Left lung (tissue), 10 donors: ENCODE results near the gene SETD7. TPM values are rescaled to one million over a fixed set of nuclear protein-coding genes. Genes with fewer than 3 reads are reported as not detected.

ENCODE experiments used
- ATAC-seq: fragments of 200-7000 bp; cut with Tn5 transposase; one replicate; pipeline ENCODE4 v1.9.1; 2020; ENCODE audit warnings: moderate library complexity
- DNase-seq, 4 donors: peaks; one replicate each; pipeline ENCODE4 v3.0.0-alpha.2; 2013 to 2020
- H3K27ac ChIP-seq, 2 donors: fragments of 200-600 bp; sonication (generic) in 1 of 2; one replicate each; pipeline versions ENCODE4 v1.5.0 to v1.8.0; 2020 to 2021
- H3K27me3 ChIP-seq, 2 donors: fragments of 200-600 bp; sonication (generic) in 1 of 2; one replicate each; pipeline versions ENCODE4 v1.5.0 to v1.8.0; 2020 to 2021
- H3K36me3 ChIP-seq, 2 donors: fragments of 200-600 bp; sonication (generic) in 1 of 2; one replicate each; pipeline versions ENCODE4 v1.5.0 to v1.8.0; 2020 to 2021
- H3K4me1 ChIP-seq, 2 donors: fragments of 200-600 bp; one replicate each; pipeline ENCODE4 v1.8.0; 2021
- H3K4me3 ChIP-seq, 2 donors: fragments of 200-600 bp; sonication (generic) in 1 of 2; one replicate each; pipeline versions ENCODE4 v1.5.0 to v1.8.0; 2020 to 2021; ENCODE audit warnings: mild to moderate bottlenecking in 1 of 2
- H3K9me3 ChIP-seq, 2 donors: fragments of 200-600 bp; sonication (generic) in 1 of 2; one replicate each; pipeline versions ENCODE4 v1.5.0 to v1.8.0; 2020 to 2021
- intact Hi-C, 2 donors: fragments of 100-400 bp; cut with DNase I; formaldehyde crosslinking; loops; one replicate each; pipeline versions ENCODE4 v1.11.2 to v1.14.2; 2022
- polyA plus RNA-seq, 6 donors: library from polyadenylated mRNA; unstranded; fragments of 120-200 nt; gene quantifications; one replicate each; pipeline ENCODE4 v1.2.1, GENCODE V29; 2013; ENCODE audit not compliant: insufficient read length in 6 of 6
- total RNA-seq, 2 donors: library from RNA; stranded (reverse); fragmentation: NEBNext Ultra II Directional; extraction: Animal tissue kit (Norgen Biotek cat#: 25700); gene quantifications; one replicate each; pipeline ENCODE4 v1.2.1, GENCODE V29; 2021
- TF ChIP-seq, protein P1 (sequence below), 2 donors: fragments of 200-600 bp; sonication (generic) in 1 of 2; IDR thresholded peaks; one replicate each; pipeline versions ENCODE4 v1.5.0 to v1.8.0; 2021; ENCODE audit warnings: antibody characterized with exemption in 2 of 2
- donor health status: DM: no; HTN: yes; CAD: no.
- donor health status: DM: no; HTN: no; CAD: no.

The SETD7 gene
- total and polyA plus RNA-seq, 8 donors, result 17.2 to 51.7 (median 19.5) TPM

DNA sequence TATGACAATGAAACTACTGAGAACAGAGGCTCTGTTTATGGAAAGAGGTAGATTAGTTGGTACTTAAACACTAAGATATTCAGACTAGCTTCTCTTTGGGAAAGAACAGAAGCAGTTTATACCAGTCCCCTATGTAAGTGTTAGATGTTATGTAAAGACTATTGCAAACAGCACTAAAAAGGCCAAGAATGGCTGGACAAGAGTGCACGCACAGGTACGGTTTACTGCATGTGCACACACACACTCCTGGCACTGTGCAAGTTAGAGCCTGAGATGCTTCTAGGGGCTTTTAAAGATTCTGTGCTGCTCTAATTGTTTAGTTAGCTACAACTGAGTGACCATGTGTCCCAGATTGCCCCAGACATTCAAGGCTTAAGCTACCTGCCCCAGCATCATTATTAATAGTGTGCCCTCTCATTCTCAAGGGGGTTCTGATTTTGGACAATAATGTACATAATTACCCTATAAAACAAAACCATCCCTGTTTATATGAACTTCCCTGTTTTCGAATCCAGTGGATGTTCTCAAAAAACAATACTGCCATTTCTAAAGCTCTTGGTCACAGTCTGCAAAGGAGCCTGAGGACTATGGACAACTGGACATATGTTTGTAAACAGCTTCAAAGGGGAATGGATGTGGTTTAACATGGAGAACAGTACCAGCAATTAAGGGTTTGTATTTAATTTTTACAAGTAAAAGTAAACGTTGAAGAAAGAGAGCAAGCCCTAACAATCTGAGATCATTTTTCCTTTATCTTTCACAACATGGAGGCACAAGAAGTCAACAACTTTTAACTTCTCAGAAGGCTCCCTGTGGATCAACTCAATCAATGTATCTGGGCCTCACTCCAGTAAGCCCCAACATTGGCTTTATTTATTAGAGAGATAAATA is 2.0 kb downstream of the SETD7 start:
- ATAC-seq, result no peak
- Histone ChIP-seq H3K4me1 (peaks cover 21 to 51% of the 10 kb centered on the region in 2 donors), H3K4me3 (peak overlapping the region in 1 of 2 donors; percentile 83), H3K27ac (peak overlapping the region; percentile 96 to 99), H3K27me3 (peaks cover 0 to 36% of the 10 kb centered on the region in 2 donors), H3K9me3 (no peaks in the 10 kb centered on the region), H3K36me3 (no peaks in the 10 kb centered on the region)
- intact Hi-C loops, result no loop called here
- no peak for DNase-seq
- TF ChIP-seq, protein P1, sequence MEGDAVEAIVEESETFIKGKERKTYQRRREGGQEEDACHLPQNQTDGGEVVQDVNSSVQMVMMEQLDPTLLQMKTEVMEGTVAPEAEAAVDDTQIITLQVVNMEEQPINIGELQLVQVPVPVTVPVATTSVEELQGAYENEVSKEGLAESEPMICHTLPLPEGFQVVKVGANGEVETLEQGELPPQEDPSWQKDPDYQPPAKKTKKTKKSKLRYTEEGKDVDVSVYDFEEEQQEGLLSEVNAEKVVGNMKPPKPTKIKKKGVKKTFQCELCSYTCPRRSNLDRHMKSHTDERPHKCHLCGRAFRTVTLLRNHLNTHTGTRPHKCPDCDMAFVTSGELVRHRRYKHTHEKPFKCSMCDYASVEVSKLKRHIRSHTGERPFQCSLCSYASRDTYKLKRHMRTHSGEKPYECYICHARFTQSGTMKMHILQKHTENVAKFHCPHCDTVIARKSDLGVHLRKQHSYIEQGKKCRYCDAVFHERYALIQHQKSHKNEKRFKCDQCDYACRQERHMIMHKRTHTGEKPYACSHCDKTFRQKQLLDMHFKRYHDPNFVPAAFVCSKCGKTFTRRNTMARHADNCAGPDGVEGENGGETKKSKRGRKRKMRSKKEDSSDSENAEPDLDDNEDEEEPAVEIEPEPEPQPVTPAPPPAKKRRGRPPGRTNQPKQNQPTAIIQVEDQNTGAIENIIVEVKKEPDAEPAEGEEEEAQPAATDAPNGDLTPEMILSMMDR (IDR thresholded peaks at IDR 0.05), result no peak

DNA sequence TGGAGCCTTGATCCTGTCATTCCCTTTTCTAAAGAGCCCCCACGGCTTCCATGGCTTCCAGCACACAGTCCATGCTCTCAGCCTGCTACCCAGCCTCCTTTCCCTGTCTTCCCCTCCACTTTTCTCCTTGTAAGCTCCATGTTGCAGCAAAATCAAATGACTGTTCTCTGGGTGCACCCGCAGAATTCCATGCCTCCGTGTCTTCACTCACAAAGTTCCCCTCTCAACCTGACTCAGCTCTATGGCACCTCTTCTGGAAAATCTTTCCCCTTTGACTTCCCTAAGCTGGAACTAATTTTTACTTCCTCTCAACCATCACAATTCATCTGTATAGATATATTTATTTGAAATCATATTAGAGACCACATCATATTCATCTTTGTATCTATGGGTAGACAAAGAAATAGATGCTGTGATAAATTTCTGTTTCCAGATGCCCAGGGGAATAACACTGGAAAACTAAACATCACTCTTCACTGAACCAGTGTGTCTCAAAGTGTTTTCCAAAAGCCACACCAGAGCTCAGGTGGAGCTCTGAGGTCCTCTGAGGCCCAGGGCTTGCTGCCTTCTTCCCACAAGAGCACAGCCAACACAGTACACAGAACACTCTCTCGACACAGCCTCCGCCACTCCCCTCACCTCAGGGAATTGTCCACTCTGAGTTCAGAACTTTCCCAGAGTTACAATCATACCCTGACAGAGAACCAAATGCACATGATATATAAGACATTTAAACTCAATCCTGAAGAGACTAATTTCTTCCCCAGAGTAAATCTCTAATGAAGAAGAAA is 3.3 kb downstream of the SETD7 start:
- no peaks in the 10 kb centered on the region for H3K9me3 ChIP-seq
- no peak overlapping the region for H3K4me3 ChIP-seq
- no peaks in the 10 kb centered on the region for H3K36me3 ChIP-seq
- H3K27me3 ChIP-seq, result peaks cover 0 to 27% of the 10 kb centered on the region in 2 donors
- intact Hi-C loops, result no loop called here
- TF ChIP-seq, protein P1 (IDR thresholded peaks at IDR 0.05), result no peak
- H3K27ac ChIP-seq, result peak overlapping the region in 1 of 2 donors; percentile 19
- DNase-seq (no peak), ATAC-seq (no peak)
- H3K4me1 ChIP-seq, result peaks cover 21 to 42% of the 10 kb centered on the region in 2 donors

DNA sequence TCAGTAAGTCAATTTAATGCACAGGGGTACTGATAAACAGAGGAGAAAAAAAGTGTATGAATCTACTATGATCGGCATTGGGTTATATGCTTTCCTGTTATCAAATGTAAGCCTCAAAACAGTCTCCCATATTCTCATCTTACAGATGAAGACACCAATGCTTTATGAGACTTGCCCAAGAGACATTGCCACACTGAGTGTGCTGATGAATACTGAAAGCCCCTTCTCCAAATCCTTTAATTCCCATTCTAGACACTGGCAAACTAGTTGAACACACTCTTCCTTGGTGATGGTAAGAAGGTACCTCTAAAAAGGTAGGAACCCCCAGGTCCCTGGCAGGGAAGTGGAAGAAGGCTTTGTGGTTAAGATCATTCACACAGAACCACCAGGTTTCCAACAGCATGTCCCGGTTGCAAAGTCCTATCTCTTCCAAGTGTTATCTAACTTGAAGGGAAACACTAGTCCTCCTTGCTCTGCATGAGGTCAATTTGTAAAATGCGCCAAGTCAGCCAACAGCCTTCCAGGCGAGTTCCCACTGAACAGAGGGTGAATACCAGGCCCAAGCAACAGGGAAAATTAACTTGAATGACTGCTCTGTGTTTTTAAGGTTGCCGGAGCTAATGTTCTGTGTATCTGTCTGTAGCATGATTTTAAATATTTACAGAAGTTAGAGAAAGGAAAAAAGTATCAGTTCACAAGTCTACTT is 5.1 kb downstream of the SETD7 start:
- DNase-seq (no peak), ATAC-seq (no peak)
- peaks cover 0 to 9% of the 10 kb centered on the region in 2 donors for H3K27me3 ChIP-seq
- no peaks in the 10 kb centered on the region for H3K9me3 ChIP-seq
- TF ChIP-seq, protein P1 (IDR thresholded peaks at IDR 0.05), result no peak
- H3K4me3 ChIP-seq, result no peak overlapping the region
- no peak overlapping the region for H3K27ac ChIP-seq
- intact Hi-C loops, result no loop called here
- H3K36me3 ChIP-seq, result peaks cover 0 to 9% of the 10 kb centered on the region in 2 donors
- peaks cover 21 to 35% of the 10 kb centered on the region in 2 donors for H3K4me1 ChIP-seq

DNA sequence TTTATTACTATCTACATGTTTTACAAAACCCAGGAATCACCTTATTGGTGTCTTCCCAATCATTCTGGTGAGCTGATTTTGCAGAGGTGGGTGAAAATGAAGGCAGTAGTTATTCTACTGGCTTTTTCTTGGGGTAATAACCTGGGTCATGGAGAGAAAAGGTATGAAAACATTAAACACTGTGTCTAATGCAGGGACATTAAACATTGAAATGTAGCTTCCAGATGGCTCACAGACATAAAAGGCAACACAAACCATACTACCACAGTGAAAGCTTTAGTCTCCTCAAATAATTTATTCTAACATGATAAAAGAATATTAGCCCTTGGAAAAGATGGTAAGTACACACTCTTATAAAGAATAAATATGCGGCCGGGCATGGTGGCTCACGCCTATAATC is 8.0 kb downstream of the SETD7 start:
- Histone ChIP-seq H3K27ac (no peak overlapping the region), H3K9me3 (no peaks in the 10 kb centered on the region), H3K27me3 (no peaks in the 10 kb centered on the region), H3K4me3 (no peak overlapping the region), H3K36me3 (peaks cover 0 to 29% of the 10 kb centered on the region in 2 donors), H3K4me1 (peaks cover 10 to 16% of the 10 kb centered on the region in 2 donors)
- DNase-seq (no peak), ATAC-seq (no peak)
- TF ChIP-seq, protein P1 (IDR thresholded peaks at IDR 0.05), result no peak
- intact Hi-C loops, result no loop called here
